ENCODE measurements around the gene VIPR2. TPM values are rescaled to one million over a fixed set of nuclear protein-coding genes. Genes with fewer than 3 reads are reported as not detected.

The VIPR2 gene
- total RNA-seq, 1 donor from 2014 or later = not detected

GRCh38 chr7:158979635-158980351 lies 164.9 kb downstream of the VIPR2 start:
- no peak for DNase-seq (ENCODE audit: low read depth)
- TF ChIP-seq, protein P1, sequence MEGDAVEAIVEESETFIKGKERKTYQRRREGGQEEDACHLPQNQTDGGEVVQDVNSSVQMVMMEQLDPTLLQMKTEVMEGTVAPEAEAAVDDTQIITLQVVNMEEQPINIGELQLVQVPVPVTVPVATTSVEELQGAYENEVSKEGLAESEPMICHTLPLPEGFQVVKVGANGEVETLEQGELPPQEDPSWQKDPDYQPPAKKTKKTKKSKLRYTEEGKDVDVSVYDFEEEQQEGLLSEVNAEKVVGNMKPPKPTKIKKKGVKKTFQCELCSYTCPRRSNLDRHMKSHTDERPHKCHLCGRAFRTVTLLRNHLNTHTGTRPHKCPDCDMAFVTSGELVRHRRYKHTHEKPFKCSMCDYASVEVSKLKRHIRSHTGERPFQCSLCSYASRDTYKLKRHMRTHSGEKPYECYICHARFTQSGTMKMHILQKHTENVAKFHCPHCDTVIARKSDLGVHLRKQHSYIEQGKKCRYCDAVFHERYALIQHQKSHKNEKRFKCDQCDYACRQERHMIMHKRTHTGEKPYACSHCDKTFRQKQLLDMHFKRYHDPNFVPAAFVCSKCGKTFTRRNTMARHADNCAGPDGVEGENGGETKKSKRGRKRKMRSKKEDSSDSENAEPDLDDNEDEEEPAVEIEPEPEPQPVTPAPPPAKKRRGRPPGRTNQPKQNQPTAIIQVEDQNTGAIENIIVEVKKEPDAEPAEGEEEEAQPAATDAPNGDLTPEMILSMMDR (conservative IDR thresholded peaks at IDR 0.05; ENCODE audit: low read depth, low read length) = no peak
- H3K4me3 ChIP-seq (ENCODE audit: low read depth, low read length) = no peak overlapping the region

- TF ChIP-seq, protein P1 (conservative IDR thresholded peaks at IDR 0.05; ENCODE audit: low read depth, low read length) = no peak
- DNase-seq (ENCODE audit: low read depth) = no peak
- no peak overlapping the region for H3K4me3 ChIP-seq (ENCODE audit: low read depth, low read length)
Observed at GRCh38 chr7:158979023-158979529, 165.6 kb downstream of the VIPR2 start.

Measured in epithelial cell of proximal tubule (primary cell).